Skin epidermis (tissue), 12 donors: ENCODE measurements around the gene DIP2C.
"Not testable (repeated sequence)": the region's sequence is repeated elsewhere in the genome, so short reads cannot be mapped to it uniquely, and the experiment has no call there.

ENCODE experiments used
- H3K27ac ChIP-seq, 21 experiments: fragments of 200-600 bp; sonication (generic) in 11 of 21; one replicate each; pipeline ENCODE4 v1.5.0; 2020; ENCODE audit warnings: mild to moderate bottlenecking in 3 of 21, inconsistent platforms in 2 of 21, moderate library complexity in 2 of 21
- H3K4me3 ChIP-seq, 7 experiments: fragments of 200-600 bp; sonication (generic) in 2 of 7; one replicate each; pipeline ENCODE4 v1.5.0; 2020; ENCODE audit warnings: inconsistent platforms in 2 of 7, mild to moderate bottlenecking in 2 of 7, moderate library complexity in 1 of 7

DIP2C gene

GRCh38 chr10:621513-621912 is 68.0 kb downstream of the DIP2C start:
- no peak overlapping the region for H3K4me3 ChIP-seq
- no peak overlapping the region for H3K27ac ChIP-seq

GRCh38 chr10:620971-621370 is 68.5 kb downstream of the DIP2C start:
- H3K27ac ChIP-seq = peak overlapping the region in 1 of 21 experiments; percentile 19
- H3K4me3 ChIP-seq = no peak overlapping the region

GRCh38 chr10:620417-620816 is 69.1 kb downstream of the DIP2C start:
- H3K27ac ChIP-seq = no peak overlapping the region
- no peak overlapping the region for H3K4me3 ChIP-seq

- Histone ChIP-seq H3K4me3 (no peak overlapping the region), H3K27ac (no peak overlapping the region)
These were observed 69.8 kb downstream of the DIP2C start for GRCh38 chr10:619710-620109.

GRCh38 chr10:618229-618989 is 71.1 kb downstream of the DIP2C start:
- Histone ChIP-seq H3K27ac (no peak overlapping the region), H3K4me3 (no peak overlapping the region)

GRCh38 chr10:617471-617870 is 72.0 kb downstream of the DIP2C start:
- Histone ChIP-seq H3K4me3 (no peak overlapping the region), H3K27ac (no peak overlapping the region)

GRCh38 chr10:615583-616152 is 73.8 kb downstream of the DIP2C start:
- H3K4me3 ChIP-seq = no peak overlapping the region
- peak overlapping the region in 2 of 21 experiments; percentile 4 to 19 for H3K27ac ChIP-seq

GRCh38 chr10:614790-615582 is 74.5 kb downstream of the DIP2C start:
- no peak overlapping the region for H3K4me3 ChIP-seq

GRCh38 chr10:614139-614711 is 75.2 kb downstream of the DIP2C start:
- Histone ChIP-seq H3K27ac (peak overlapping the region in 2 of 21 experiments; percentile 5 to 28), H3K4me3 (no peak overlapping the region)

More at GRCh38 chr10:614790-615582, 74.5 kb downstream of the DIP2C start:
- peak overlapping the region in 1 of 21 experiments; percentile 28 for H3K27ac ChIP-seq

GRCh38 chr10:613271-614138 is 76.0 kb downstream of the DIP2C start:
- H3K27ac ChIP-seq = peak overlapping the region in 1 of 21 experiments; percentile 5
- no peak overlapping the region for H3K4me3 ChIP-seq

- Histone ChIP-seq H3K4me3 (no peak overlapping the region), H3K27ac (no peak overlapping the region)
These were observed 76.8 kb downstream of the DIP2C start for GRCh38 chr10:612696-613095.

GRCh38 chr10:610642-611305 is 78.7 kb downstream of the DIP2C start:
- not testable (repeated sequence) for H3K4me3 ChIP-seq, H3K27ac ChIP-seq

- no peak overlapping the region for H3K27ac ChIP-seq
- H3K4me3 ChIP-seq = no peak overlapping the region
These were observed 79.5 kb downstream of the DIP2C start for GRCh38 chr10:609868-610545.

GRCh38 chr10:609262-609658 is 80.2 kb downstream of the DIP2C start:
- no peak overlapping the region for H3K27ac ChIP-seq

GRCh38 chr10:608331-609261 is 80.9 kb downstream of the DIP2C start:
- no peak overlapping the region for H3K27ac ChIP-seq

More at GRCh38 chr10:609262-609658, 80.2 kb downstream of the DIP2C start:
- no peak overlapping the region for H3K4me3 ChIP-seq

GRCh38 chr10:607545-608185 is 81.8 kb downstream of the DIP2C start:
- no peak overlapping the region for H3K4me3 ChIP-seq
- H3K27ac ChIP-seq = no peak overlapping the region

More at GRCh38 chr10:608331-609261, 80.9 kb downstream of the DIP2C start:
- no peak overlapping the region for H3K4me3 ChIP-seq
